Suprapubic skin (tissue), 4 donors: ENCODE measurements around the gene ABCA8.

ENCODE experiments used
- CTCF ChIP-seq, 2 donors: fragments of 200-600 bp in 1 of 2; fragments of 450-650 bp in 1 of 2; sonication (generic) in 1 of 2; IDR thresholded peaks; one replicate each; pipeline ENCODE4 v1.5.1; 2016 to 2019; ENCODE audit warnings: antibody characterized with exemption in 2 of 2, mild to moderate bottlenecking in 1 of 2, moderate library complexity in 1 of 2
- POLR2A ChIP-seq, 2 donors: fragments of 450-650 bp; IDR thresholded peaks; one replicate each; pipeline ENCODE4 v1.6.1; 2017; ENCODE audit warnings: antibody characterized with exemption in 2 of 2, mild to moderate bottlenecking in 2 of 2, moderate library complexity in 2 of 2
- POLR2AphosphoS5 ChIP-seq, 3 donors: sonication (generic); formaldehyde crosslinking; IDR thresholded peaks; one replicate each; pipeline ENCODE4 v1.6.1; 2017; ENCODE audit warnings: antibody characterized with exemption in 3 of 3

DNA sequence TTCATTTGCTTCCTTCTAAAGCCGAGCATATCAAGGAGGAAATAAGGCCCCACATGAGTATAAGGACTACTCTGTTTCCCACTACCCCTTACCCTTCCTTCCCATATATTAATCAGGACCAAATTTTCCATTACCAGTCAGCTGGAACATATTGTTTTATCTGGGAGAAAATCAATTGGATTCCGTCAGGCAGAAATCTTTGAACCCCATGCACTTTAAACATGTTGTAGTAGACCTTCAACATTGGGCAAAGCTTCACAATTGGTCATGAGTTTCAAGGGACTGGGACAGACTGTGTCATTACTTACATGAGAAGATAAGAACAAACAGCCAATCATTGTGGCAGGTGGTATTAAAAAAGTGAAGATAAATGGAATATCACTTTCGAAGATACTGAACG lies 70.3 kb downstream of the ABCA8 start:
- TF ChIP-seq POLR2AphosphoS5 (IDR thresholded peaks at IDR 0.05) (no peak), POLR2A (IDR thresholded peaks at IDR 0.05) (no peak), CTCF (IDR thresholded peaks at IDR 0.05) (no peak)
